ENCODE data around the gene PRKCE. TPM values are rescaled to one million over a fixed set of nuclear protein-coding genes. Genes with fewer than 3 reads are reported as not detected.

PRKCE gene
- total RNA-seq, 1 experiment from 2014 or later: 1.3 TPM

DNA sequence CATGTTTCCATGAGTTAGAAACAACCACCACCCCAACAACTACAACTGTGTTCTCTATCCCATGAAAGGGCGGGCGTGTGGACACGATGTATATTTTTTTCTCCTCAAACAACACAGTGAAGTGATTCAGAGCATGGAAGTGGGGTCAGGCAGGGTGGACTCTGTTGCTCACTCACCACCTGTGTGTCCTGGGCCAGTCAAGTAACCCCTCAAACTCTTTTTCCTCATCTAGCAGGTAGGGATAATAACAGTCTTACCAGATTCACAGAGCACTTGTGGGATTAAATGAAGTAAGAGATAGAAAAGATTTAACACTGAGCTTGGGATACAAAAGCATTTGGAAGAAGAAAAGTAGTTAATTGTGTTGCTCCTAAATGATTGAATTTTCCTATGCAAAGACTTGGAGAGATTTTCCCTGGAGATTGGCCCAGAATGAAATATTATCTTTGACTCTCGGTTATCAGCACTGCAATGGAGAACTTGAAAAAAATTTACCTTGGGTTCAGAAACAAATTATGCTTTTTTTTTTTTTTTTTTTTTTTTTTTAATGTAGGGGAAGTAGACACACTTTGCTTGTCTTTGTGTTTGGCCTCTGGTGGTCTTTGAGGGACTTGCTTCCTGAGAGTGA, 483.9 kb downstream of the PRKCE start:
- Histone ChIP-seq H3K4me2 (ENCODE audit: insufficient read depth, insufficient read length, low read length) (no peak overlapping the region), H2AK5ac (ENCODE audit: insufficient read length, low read length) (no peak overlapping the region), H3K4ac (ENCODE audit: low read depth, low read length) (no peak overlapping the region), H2BK5ac (ENCODE audit: insufficient read length, low read length) (no peak overlapping the region), H3T11ph (ENCODE audit: low read length) (no peak overlapping the region), H3K23ac (ENCODE audit: insufficient read length, low read depth, low read length) (no peak overlapping the region), H3K27me3 (ENCODE audit: insufficient read depth, low read length) (no peaks in the 10 kb centered on the region; the same call in 1 of the 2 replicates), H4K8ac (replicated peaks; ENCODE audit: insufficient read length, low read depth, low read length) (no peak overlapping the region), H4K20me1 (ENCODE audit: control insufficient read depth, insufficient read depth, insufficient read length) (no peaks in the 10 kb centered on the region), H2BK20ac (ENCODE audit: low read depth, low read length, poor library complexity, severe bottlenecking) (no peak overlapping the region), H3K18ac (ENCODE audit: insufficient read length, low read depth, low read length) (no peak overlapping the region), H3K27ac (ENCODE audit: insufficient read length, low read depth, low read length) (no peak overlapping the region), H3K4me1 (ENCODE audit: insufficient read depth, low read length) (peaks cover 4% of the 10 kb centered on the region; the same call in 1 of the 2 replicates), H4K5ac (ENCODE audit: insufficient read length, low read depth, low read length) (no peak overlapping the region), H3K9ac (ENCODE audit: extremely low read depth, insufficient read length, low read length) (no peak overlapping the region), H3K56ac (ENCODE audit: insufficient read length, low read depth, low read length) (no peak overlapping the region), H2BK12ac (ENCODE audit: insufficient read length, low read depth, low read length) (no peak overlapping the region), H3K23me2 (ENCODE audit: insufficient read length, low read depth, low read length, poor library complexity, severe bottlenecking) (no peaks in the 10 kb centered on the region), H3K14ac (ENCODE audit: insufficient read depth, low read length) (no peak overlapping the region), H3K79me2 (ENCODE audit: insufficient read depth, low read length) (no peaks in the 10 kb centered on the region), H2AFZ (ENCODE audit: low read length) (no peak overlapping the region), H4K91ac (ENCODE audit: insufficient read length, low read depth, low read length) (no peak overlapping the region), H2BK15ac (ENCODE audit: low read depth, low read length) (no peak overlapping the region), H3K79me1 (ENCODE audit: insufficient read depth, low read depth, low read length, poor library complexity, severe bottlenecking) (no peaks in the 10 kb centered on the region), H3K9me3 (ENCODE audit: control insufficient read depth, low read depth, low read length) (no peaks in the 10 kb centered on the region), H2BK120ac (ENCODE audit: low read depth, low read length, poor library complexity, severe bottlenecking) (no peak overlapping the region)
- Mint-ChIP-seq H3K4me3 (no peak overlapping the region), H3K9me3 (no peaks in the 10 kb centered on the region), H3K36me3 (ENCODE audit: insufficient read depth in 1 of 3, low read depth in 3 of 3) (no peaks in the 10 kb centered on the region), H3K4me1 (0 out of 4 replicates have a peak, but pooled peaks cover 0 to 3% of the 10 kb centered on the region in 2 experiments), H3K27ac (no peak overlapping the region), H3K27me3 (ENCODE audit: low read depth) (peaks cover 2% of the 10 kb centered on the region; the same call in 1 of the 2 replicates)
- no CpG with 5 or more reads among the region's 4 CpGs for WGBS (ENCODE audit: extremely low coverage, insufficient read length, low lambda C conversion rate)
- TF ChIP-seq, protein P1, sequence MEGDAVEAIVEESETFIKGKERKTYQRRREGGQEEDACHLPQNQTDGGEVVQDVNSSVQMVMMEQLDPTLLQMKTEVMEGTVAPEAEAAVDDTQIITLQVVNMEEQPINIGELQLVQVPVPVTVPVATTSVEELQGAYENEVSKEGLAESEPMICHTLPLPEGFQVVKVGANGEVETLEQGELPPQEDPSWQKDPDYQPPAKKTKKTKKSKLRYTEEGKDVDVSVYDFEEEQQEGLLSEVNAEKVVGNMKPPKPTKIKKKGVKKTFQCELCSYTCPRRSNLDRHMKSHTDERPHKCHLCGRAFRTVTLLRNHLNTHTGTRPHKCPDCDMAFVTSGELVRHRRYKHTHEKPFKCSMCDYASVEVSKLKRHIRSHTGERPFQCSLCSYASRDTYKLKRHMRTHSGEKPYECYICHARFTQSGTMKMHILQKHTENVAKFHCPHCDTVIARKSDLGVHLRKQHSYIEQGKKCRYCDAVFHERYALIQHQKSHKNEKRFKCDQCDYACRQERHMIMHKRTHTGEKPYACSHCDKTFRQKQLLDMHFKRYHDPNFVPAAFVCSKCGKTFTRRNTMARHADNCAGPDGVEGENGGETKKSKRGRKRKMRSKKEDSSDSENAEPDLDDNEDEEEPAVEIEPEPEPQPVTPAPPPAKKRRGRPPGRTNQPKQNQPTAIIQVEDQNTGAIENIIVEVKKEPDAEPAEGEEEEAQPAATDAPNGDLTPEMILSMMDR (conservative IDR thresholded peaks at IDR 0.05): no peak
- DNase-seq: no peak
